GM21576 (cell line): Measurements from ENCODE around the gene PSMA3.

Experiments
- ATAC-seq: cut with Tn5 transposase; IDR thresholded peaks from one replicate; pipeline ENCODE4 v1.9.1; 2021; ENCODE audit warnings: mild to moderate bottlenecking, moderate library complexity; ENCODE audit not compliant: unreplicated experiment

PSMA3 gene

GRCh38 chr14:58270628-58271027 lies 26.0 kb downstream of the PSMA3 start:
- ATAC-seq = no peak

GRCh38 chr14:58272588-58273372 lies 28.1 kb downstream of the PSMA3 start:
- no peak for ATAC-seq

GRCh38 chr14:58274881-58275280 lies 30.2 kb downstream of the PSMA3 start:
- ATAC-seq = no peak

GRCh38 chr14:58275527-58276190 lies 31.0 kb downstream of the PSMA3 start:
- ATAC-seq = no peak

- no peak for ATAC-seq
Measured at GRCh38 chr14:58276208-58276607, 31.6 kb downstream of the PSMA3 start.

GRCh38 chr14:58278177-58278576 lies 33.5 kb downstream of the PSMA3 start:
- ATAC-seq = no peak

GRCh38 chr14:58280954-58281787 lies 36.5 kb downstream of the PSMA3 start:
- ATAC-seq = peak; percentile 71

- no peak for ATAC-seq
Measured at GRCh38 chr14:58281969-58282368, 37.3 kb downstream of the PSMA3 start.

- ATAC-seq = no peak
Measured at GRCh38 chr14:58282925-58283593, 38.4 kb downstream of the PSMA3 start.

- ATAC-seq = no peak
Measured at GRCh38 chr14:58283730-58284129, 39.1 kb downstream of the PSMA3 start.

- no peak for ATAC-seq
Measured at GRCh38 chr14:58285132-58285531, 40.5 kb downstream of the PSMA3 start.

GRCh38 chr14:58287607-58288042 lies 43.0 kb downstream of the PSMA3 start:
- ATAC-seq = no peak

GRCh38 chr14:58288106-58288792 lies 43.6 kb downstream of the PSMA3 start:
- ATAC-seq = no peak

- no peak for ATAC-seq
Measured at GRCh38 chr14:58291646-58292045, 47.0 kb downstream of the PSMA3 start.

GRCh38 chr14:58292187-58292586 lies 47.5 kb downstream of the PSMA3 start:
- ATAC-seq = no peak

GRCh38 chr14:58294201-58294600 lies 49.6 kb downstream of the PSMA3 start:
- ATAC-seq = no peak

- ATAC-seq = no peak
Measured at GRCh38 chr14:58296726-58297125, 52.1 kb downstream of the PSMA3 start.

GRCh38 chr14:58297412-58297761 lies 52.7 kb downstream of the PSMA3 start:
- ATAC-seq = no peak

- peak; percentile 81 for ATAC-seq
Measured at GRCh38 chr14:58297762-58298476, 53.3 kb downstream of the PSMA3 start.
